PC-9 (cell line): ENCODE data around the gene RPS8. TPM values are rescaled to one million over a fixed set of nuclear protein-coding genes. Genes with fewer than 3 reads are reported as not detected.

Experiments used
- BruUV-seq: library from RNA; stranded (reverse); fragments of 400-500 nt; replicated peaks from 2 replicates; lab custom pipeline; 2021; lab: Mats Ljungman, UMichigan
- CTCF ChIA-PET: fragments of 300-600 bp; sonication (Branson Sonifier 250); formaldehyde crosslinking; loops from one replicate; lab custom pipeline; 2022; ENCODE audit warnings: antibody characterized with exemption; lab: Charles Lee
- POLR2A ChIA-PET: fragments of 300-600 bp; sonication (Branson Sonifier 250); formaldehyde crosslinking; loops from one replicate; lab custom pipeline; 2022; ENCODE audit warnings: antibody characterized with exemption; ENCODE audit not compliant: unreplicated experiment; lab: Charles Lee
- DNase-seq, 2 experiments: peaks; one replicate each; pipeline versions ENCODE4 v3.0.0 to v3.0.0-alpha.2; 2015 to 2022; ENCODE audit warnings: mixed read lengths in 1 of 2
- H2AFZ ChIP-seq: fragments of 200-600 bp; sonication (generic); 2 replicates; pipeline ENCODE4 v1.8.1; 2017; ENCODE audit warnings: antibody characterized with exemption
- H3F3A ChIP-seq: fragments of 200-600 bp; sonication (generic); 2 replicates; pipeline ENCODE4 v1.8.1; 2017; ENCODE audit warnings: antibody characterized with exemption, mild to moderate bottlenecking, low read depth; ENCODE audit not compliant: insufficient read depth
- H3K27ac ChIP-seq: fragments of 200-600 bp; sonication (generic); 2 replicates; pipeline ENCODE4 v1.6.1; 2016; ENCODE audit warnings: mixed run types
- H3K27me3 ChIP-seq: fragments of 200-600 bp; sonication (generic); 2 replicates; pipeline ENCODE4 v1.6.1; 2016; ENCODE audit warnings: low read depth, mixed run types; ENCODE audit not compliant: insufficient read depth
- H3K36me3 ChIP-seq: fragments of 200-600 bp; sonication (generic); 2 replicates; pipeline ENCODE4 v1.6.1; 2016; ENCODE audit warnings: low read depth, mixed run types
- H3K4me1 ChIP-seq: fragments of 200-600 bp; sonication (generic); replicated peaks from 2 replicates; pipeline ENCODE4 v1.6.1; 2016; ENCODE audit warnings: mixed run types; ENCODE audit not compliant: insufficient read depth
- H3K4me2 ChIP-seq: fragments of 200-600 bp; sonication (generic); 2 replicates; pipeline ENCODE4 v1.6.1; 2017; ENCODE audit warnings: mixed run types
- H3K4me3 ChIP-seq: fragments of 200-600 bp; sonication (generic); 2 replicates; pipeline ENCODE4 v1.6.1; 2016; ENCODE audit warnings: mixed run types
- H3K79me2 ChIP-seq: fragments of 200-600 bp; sonication (generic); 2 replicates; pipeline ENCODE4 v1.6.1; 2017; ENCODE audit warnings: low read depth, mixed run types
- H3K9me2 ChIP-seq: fragments of 200-600 bp; sonication (generic); 2 replicates; pipeline ENCODE4 v1.8.1; 2017; ENCODE audit warnings: mild to moderate bottlenecking; ENCODE audit not compliant: insufficient read depth
- H3K9me3 ChIP-seq: fragments of 200-600 bp; sonication (generic); 2 replicates; pipeline ENCODE4 v1.8.1; 2016; ENCODE audit warnings: low read depth; ENCODE audit not compliant: insufficient read depth
- H4K20me1 ChIP-seq: fragments of 200-600 bp; sonication (generic); 2 replicates; pipeline ENCODE4 v1.8.1; 2017; ENCODE audit not compliant: insufficient read depth
- CTCF ChIP-seq: fragments of 200-600 bp; sonication (generic); conservative IDR thresholded peaks from 2 replicates; pipeline ENCODE4 v1.6.1; 2017; ENCODE audit warnings: mixed run types, antibody characterized with exemption, mild to moderate bottlenecking, moderate library complexity
- EZH2 ChIP-seq: fragments of 200-600 bp; sonication (generic); IDR thresholded peaks from 2 replicates; pipeline ENCODE4 v1.8.0; 2017; ENCODE audit warnings: antibody characterized with exemption, low read depth
- intact Hi-C: fragments of 100-400 bp; cut with micrococcal nuclease; formaldehyde crosslinking; loops from one replicate; pipeline ENCODE4 v1.10.0; 2022; ENCODE audit not compliant: unreplicated experiment
- total RNA-seq: library from RNA; stranded (reverse); gene quantifications from 2 replicates; pipeline ENCODE4 v1.2.3, GENCODE V29; 2021

The RPS8 gene
- total RNA-seq, 1 experiment from 2014 or later, result 2,059 TPM

GRCh38 chr1:44783697-44784093, 8.4 kb downstream of the RPS8 start:
- POLR2A ChIA-PET, result no interaction called here

GRCh38 chr1:44784094-44785028, 9.0 kb downstream of the RPS8 start:
- Histone ChIP-seq H3F3A (peaks cover 43% of the 10 kb centered on the region), H3K9me3 (no peaks in the 10 kb centered on the region), H3K4me1 (no peaks in the 10 kb centered on the region), H4K20me1 (peaks cover 14% of the 10 kb centered on the region), H2AFZ (no peak overlapping the region), H3K9me2 (no peaks in the 10 kb centered on the region), H3K27ac (no peak overlapping the region), H3K27me3 (no peaks in the 10 kb centered on the region), H3K79me2 (0 out of 2 replicates have a peak, but pooled peaks cover 4% of the 10 kb centered on the region), H3K4me2 (no peak overlapping the region), H3K36me3 (peaks cover 14% of the 10 kb centered on the region), H3K4me3 (no peak overlapping the region)
- CTCF ChIA-PET, result interaction anchor here (0.6 to 0.7 kb wide), 2 partner anchors 159 to 519 kb away, joined by 3 to 5 read pairs; no protein-coding TSS in a partner anchor
- intact Hi-C loops, result no loop called here
- POLR2A ChIA-PET, result no interaction called here
- DNase-seq, result no peak
- no TSS peak for BruUV-seq
- TF ChIP-seq CTCF, result no peak
- no peak for TF ChIP-seq EZH2

More at GRCh38 chr1:44783697-44784093, 8.4 kb downstream of the RPS8 start:
- H3K4me3 ChIP-seq, result no peak overlapping the region
- no peak overlapping the region for H3K4me2 ChIP-seq
- H3K27me3 ChIP-seq, result no peaks in the 10 kb centered on the region
- no peak overlapping the region for H3K27ac ChIP-seq
- peaks cover 50% of the 10 kb centered on the region for H3F3A ChIP-seq
- no TSS peak for BruUV-seq
- H4K20me1 ChIP-seq, result peaks cover 21% of the 10 kb centered on the region
- intact Hi-C loops, result no loop called here
- no peak overlapping the region for H2AFZ ChIP-seq
- H3K9me2 ChIP-seq, result no peaks in the 10 kb centered on the region
- no peak for DNase-seq
- TF ChIP-seq CTCF (no peak), EZH2 (no peak)
- peaks cover 21% of the 10 kb centered on the region for H3K36me3 ChIP-seq
- CTCF ChIA-PET, result interaction anchor here (0.7 kb wide), 1 partner anchor 160 kb away, joined by 3 read pairs; no protein-coding TSS in a partner anchor
- peaks cover 10% of the 10 kb centered on the region for H3K79me2 ChIP-seq
- H3K9me3 ChIP-seq, result no peaks in the 10 kb centered on the region
- 0 out of 2 replicates have a peak, but pooled peaks cover under 1% of the 10 kb centered on the region for H3K4me1 ChIP-seq

GRCh38 chr1:44785029-44785380, 9.7 kb downstream of the RPS8 start:
- Histone ChIP-seq H3K9me2 (no peaks in the 10 kb centered on the region), H3K4me3 (no peak overlapping the region), H3K36me3 (peaks cover 8% of the 10 kb centered on the region; the same call in 1 of the 2 replicates), H3K27me3 (no peaks in the 10 kb centered on the region), H3K79me2 (no peaks in the 10 kb centered on the region), H3K27ac (no peak overlapping the region), H4K20me1 (peaks cover 8% of the 10 kb centered on the region), H3K9me3 (no peaks in the 10 kb centered on the region), H3F3A (peaks cover 37% of the 10 kb centered on the region), H3K4me2 (no peak overlapping the region), H3K4me1 (no peaks in the 10 kb centered on the region), H2AFZ (no peak overlapping the region)
- TF ChIP-seq CTCF, result no peak
- no peak for TF ChIP-seq EZH2
- no TSS peak for BruUV-seq
- POLR2A ChIA-PET, result interaction anchor here (0.6 kb wide), 1 partner anchor 83 kb away, joined by 3 read pairs; no protein-coding TSS in a partner anchor
- CTCF ChIA-PET, result interaction anchor here (0.6 kb wide), 1 partner anchor 518 kb away, joined by 5 read pairs; no protein-coding TSS in a partner anchor
- no peak for DNase-seq
- intact Hi-C loops, result no loop called here
